ENCODE results near the gene NBEA. TPM values are rescaled to one million over a fixed set of nuclear protein-coding genes. Genes with fewer than 3 reads are reported as not detected.
"Not testable (repeated sequence)": the region's sequence is repeated elsewhere in the genome, so short reads cannot be mapped to it uniquely, and the experiment has no call there.

The NBEA gene
- polyA plus RNA-seq, 2 of the 4 experiments (the other 2 are of a cell fraction) = 3.5 to 11.8 TPM

DNA sequence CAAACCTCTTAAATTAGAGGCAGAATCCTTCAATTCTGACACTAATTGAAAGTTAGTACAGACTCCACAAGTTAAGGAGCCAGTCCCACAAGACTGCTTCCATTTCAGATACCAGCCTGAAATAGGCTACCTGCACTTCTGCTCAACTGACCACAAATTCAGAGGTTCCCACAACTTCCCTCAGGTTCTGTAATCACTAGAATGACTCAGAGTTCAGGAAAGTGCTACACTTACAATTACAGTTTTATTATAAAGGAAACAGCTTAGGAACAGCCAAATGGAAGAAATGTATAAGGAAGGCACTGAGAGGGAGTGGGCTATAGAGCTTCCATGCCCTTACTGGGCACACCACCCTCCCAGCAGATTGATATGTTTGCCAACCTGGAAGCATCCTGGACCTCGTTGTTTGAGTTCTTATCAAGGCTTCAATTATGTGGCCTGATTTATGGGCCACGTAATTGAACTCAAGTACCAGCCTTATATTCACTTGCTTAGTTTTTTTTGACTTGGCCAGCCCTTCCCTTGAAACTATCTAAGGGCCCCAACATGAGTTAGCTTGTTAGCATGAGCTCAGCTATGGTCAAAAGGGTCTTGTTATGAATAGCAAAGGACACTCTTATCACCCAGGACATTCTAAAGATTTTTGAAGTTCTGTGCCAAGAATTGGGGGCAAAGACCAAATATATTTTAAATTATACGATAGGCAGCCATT, 25.9 kb downstream of the NBEA start:
- ATAC-seq (no peak), DNase-seq (ENCODE audit: low read depth in 1 of 2, low spot score in 1 of 2) (no peak), FAIRE-seq (no peak)
- 86% methylated on average over 3 of the region's 3 CpGs for WGBS (ENCODE audit: missing lambda C conversion rate)
- Histone ChIP-seq H3K4me3 (no peak overlapping the region), H3K9me3 (peaks cover 17% of the 10 kb centered on the region; the same call in 2 of the 3 replicates), H3K27ac (no peak overlapping the region), H3K4me1 (0 out of 3 replicates have a peak, but pooled peaks cover 6% of the 10 kb centered on the region), H3K4me2 (no peak overlapping the region)
- TF ChIP-seq, protein P1, sequence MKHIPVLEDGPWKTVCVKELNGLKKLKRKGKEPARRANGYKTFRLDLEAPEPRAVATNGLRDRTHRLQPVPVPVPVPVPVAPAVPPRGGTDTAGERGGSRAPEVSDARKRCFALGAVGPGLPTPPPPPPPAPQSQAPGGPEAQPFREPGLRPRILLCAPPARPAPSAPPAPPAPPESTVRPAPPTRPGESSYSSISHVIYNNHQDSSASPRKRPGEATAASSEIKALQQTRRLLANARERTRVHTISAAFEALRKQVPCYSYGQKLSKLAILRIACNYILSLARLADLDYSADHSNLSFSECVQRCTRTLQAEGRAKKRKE (CRISPR knock-in tag; IDR thresholded peaks at IDR 0.05; ENCODE audit: low read depth) = no peak
- TF ChIP-seq CHD4 (IDR thresholded peaks at IDR 0.05; ENCODE audit: borderline replicate concordance) (no peak), ZNF302 (CRISPR knock-in tag; IDR thresholded peaks at IDR 0.05) (no peak), HEYL (CRISPR knock-in tag; IDR thresholded peaks at IDR 0.05) (no peak), NPAS2 (CRISPR knock-in tag; IDR thresholded peaks at IDR 0.05; ENCODE audit: borderline replicate concordance) (no peak), EHF (CRISPR knock-in tag; IDR thresholded peaks at IDR 0.05) (no peak), JUN (IDR thresholded peaks at IDR 0.05) (no peak), MYC (IDR thresholded peaks at IDR 0.05; ENCODE audit: borderline replicate concordance, low read length) (no peak), ZSCAN20 (CRISPR knock-in tag; IDR thresholded peaks at IDR 0.05) (no peak), PHF8 (IDR thresholded peaks at IDR 0.05; ENCODE audit: borderline replicate concordance, low read depth) (no peak), MAFK (IDR thresholded peaks at IDR 0.05; ENCODE audit: partially characterized antibody) (no peak), EHMT2 (IDR thresholded peaks at IDR 0.05; ENCODE audit: low read depth) (no peak), MAZ (IDR thresholded peaks at IDR 0.05; ENCODE audit: borderline replicate concordance, low read depth, low read length) (no peak), CBX2 (IDR thresholded peaks at IDR 0.05; ENCODE audit: borderline replicate concordance, low read depth) (no peak), NFE2L2 (conservative IDR thresholded peaks at IDR 0.05; ENCODE audit: low read length) (no peak), FOSB (CRISPR knock-in tag; IDR thresholded peaks at IDR 0.05) (no peak), FOXS1 (CRISPR knock-in tag; IDR thresholded peaks at IDR 0.05) (no peak), GATA3 (IDR thresholded peaks at IDR 0.05; ENCODE audit: borderline replicate concordance) (no peak)
- TF ChIP-seq, protein P2, sequence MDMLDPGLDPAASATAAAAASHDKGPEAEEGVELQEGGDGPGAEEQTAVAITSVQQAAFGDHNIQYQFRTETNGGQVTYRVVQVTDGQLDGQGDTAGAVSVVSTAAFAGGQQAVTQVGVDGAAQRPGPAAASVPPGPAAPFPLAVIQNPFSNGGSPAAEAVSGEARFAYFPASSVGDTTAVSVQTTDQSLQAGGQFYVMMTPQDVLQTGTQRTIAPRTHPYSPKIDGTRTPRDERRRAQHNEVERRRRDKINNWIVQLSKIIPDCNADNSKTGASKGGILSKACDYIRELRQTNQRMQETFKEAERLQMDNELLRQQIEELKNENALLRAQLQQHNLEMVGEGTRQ (IDR thresholded peaks at IDR 0.05) = no peak
- TF ChIP-seq, protein P3, sequence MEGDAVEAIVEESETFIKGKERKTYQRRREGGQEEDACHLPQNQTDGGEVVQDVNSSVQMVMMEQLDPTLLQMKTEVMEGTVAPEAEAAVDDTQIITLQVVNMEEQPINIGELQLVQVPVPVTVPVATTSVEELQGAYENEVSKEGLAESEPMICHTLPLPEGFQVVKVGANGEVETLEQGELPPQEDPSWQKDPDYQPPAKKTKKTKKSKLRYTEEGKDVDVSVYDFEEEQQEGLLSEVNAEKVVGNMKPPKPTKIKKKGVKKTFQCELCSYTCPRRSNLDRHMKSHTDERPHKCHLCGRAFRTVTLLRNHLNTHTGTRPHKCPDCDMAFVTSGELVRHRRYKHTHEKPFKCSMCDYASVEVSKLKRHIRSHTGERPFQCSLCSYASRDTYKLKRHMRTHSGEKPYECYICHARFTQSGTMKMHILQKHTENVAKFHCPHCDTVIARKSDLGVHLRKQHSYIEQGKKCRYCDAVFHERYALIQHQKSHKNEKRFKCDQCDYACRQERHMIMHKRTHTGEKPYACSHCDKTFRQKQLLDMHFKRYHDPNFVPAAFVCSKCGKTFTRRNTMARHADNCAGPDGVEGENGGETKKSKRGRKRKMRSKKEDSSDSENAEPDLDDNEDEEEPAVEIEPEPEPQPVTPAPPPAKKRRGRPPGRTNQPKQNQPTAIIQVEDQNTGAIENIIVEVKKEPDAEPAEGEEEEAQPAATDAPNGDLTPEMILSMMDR (IDR thresholded peaks at IDR 0.05) = no peak
- ChIA-PET CTCF (no interaction called here), POLR2A (no interaction called here)

DNA sequence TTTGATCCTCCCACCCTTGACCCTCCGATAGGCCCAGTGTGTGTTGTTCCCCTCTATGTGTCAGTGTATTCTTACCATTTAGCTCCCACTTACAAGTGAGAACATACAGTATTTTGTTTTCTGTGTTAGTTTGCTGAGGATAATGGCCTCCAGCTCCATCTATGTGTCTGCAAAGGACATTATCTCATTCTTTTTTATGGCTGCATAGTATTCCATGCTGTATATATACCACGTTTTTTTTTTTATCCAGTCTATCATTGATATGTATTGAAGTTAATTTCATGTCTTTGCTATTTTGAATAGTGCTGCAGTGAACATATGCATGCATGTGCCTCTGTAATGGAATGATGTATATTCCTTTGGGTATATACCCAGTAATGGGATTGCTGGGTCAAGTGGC, 27.5 kb downstream of the NBEA start:
- H3K4me1 ChIP-seq; H3K4me2 ChIP-seq; POLR2A ChIA-PET; H3K4me3 ChIP-seq; FAIRE-seq; H3K27ac ChIP-seq; ATAC-seq; DNase-seq (ENCODE audit: low read depth in 1 of 2, low spot score in 1 of 2); CTCF ChIA-PET: not testable (repeated sequence)
- 71% methylated on average over 2 of the region's 2 CpGs for WGBS (ENCODE audit: missing lambda C conversion rate)
- H3K9me3 ChIP-seq = peaks cover 17% of the 10 kb centered on the region; the same call in 2 of the 3 replicates

DNA sequence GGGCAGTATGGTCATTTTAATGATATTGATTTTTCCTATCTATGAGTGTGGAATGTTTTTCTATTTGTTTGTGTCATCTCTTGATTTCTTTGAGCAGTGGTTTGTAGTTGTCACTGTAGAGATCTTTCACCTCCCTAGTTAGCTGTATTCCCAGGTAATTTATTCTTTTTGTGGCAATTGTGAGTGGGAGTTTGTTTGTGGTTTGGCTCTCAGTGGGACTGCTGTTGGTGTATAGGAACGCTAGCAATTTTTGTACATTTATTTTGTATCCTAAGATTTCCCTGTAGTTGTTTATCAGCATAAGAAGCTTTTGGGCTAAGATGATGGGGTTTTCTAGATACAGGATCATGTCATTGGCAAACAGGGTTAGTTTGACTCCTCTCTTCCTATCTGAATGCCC, 28.9 kb downstream of the NBEA start:
- POLR2A ChIA-PET = no interaction called here
- FAIRE-seq (no peak), ATAC-seq (no peak), DNase-seq (ENCODE audit: low read depth in 1 of 2, low spot score in 1 of 2) (no peak)
- Histone ChIP-seq H3K9me3 (peaks cover 17% of the 10 kb centered on the region; the same call in 2 of the 3 replicates), H3K4me2 (no peak overlapping the region), H3K4me3 (no peak overlapping the region), H3K27ac (no peak overlapping the region), H3K4me1 (0 out of 3 replicates have a peak, but pooled peaks cover 6% of the 10 kb centered on the region)
- WGBS (ENCODE audit: missing lambda C conversion rate) = 91% methylated on average over 1 of the region's 1 CpG
- CTCF ChIA-PET = no interaction called here
- no peak for TF ChIP-seq MYC (IDR thresholded peaks at IDR 0.05; ENCODE audit: borderline replicate concordance, low read length)
- TF ChIP-seq CEBPB (IDR thresholded peaks at IDR 0.05) = no peak
- no peak for TF ChIP-seq JUNB (IDR thresholded peaks at IDR 0.05)
- TF ChIP-seq, protein P4, sequence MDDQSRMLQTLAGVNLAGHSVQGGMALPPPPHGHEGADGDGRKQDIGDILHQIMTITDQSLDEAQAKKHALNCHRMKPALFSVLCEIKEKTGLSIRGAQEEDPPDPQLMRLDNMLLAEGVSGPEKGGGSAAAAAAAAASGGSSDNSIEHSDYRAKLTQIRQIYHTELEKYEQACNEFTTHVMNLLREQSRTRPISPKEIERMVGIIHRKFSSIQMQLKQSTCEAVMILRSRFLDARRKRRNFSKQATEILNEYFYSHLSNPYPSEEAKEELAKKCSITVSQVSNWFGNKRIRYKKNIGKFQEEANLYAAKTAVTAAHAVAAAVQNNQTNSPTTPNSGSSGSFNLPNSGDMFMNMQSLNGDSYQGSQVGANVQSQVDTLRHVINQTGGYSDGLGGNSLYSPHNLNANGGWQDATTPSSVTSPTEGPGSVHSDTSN (IDR thresholded peaks at IDR 0.05) = no peak
- TF ChIP-seq, protein P5, sequence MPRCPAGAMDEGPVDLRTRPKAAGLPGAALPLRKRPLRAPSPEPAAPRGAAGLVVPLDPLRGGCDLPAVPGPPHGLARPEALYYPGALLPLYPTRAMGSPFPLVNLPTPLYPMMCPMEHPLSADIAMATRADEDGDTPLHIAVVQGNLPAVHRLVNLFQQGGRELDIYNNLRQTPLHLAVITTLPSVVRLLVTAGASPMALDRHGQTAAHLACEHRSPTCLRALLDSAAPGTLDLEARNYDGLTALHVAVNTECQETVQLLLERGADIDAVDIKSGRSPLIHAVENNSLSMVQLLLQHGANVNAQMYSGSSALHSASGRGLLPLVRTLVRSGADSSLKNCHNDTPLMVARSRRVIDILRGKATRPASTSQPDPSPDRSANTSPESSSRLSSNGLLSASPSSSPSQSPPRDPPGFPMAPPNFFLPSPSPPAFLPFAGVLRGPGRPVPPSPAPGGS (IDR thresholded peaks at IDR 0.05) = no peak
- no peak for TF ChIP-seq FOSB (CRISPR knock-in tag; IDR thresholded peaks at IDR 0.05)
- TF ChIP-seq ZNF302 (CRISPR knock-in tag; IDR thresholded peaks at IDR 0.05) = no peak
- TF ChIP-seq NPAS2 (CRISPR knock-in tag; IDR thresholded peaks at IDR 0.05; ENCODE audit: borderline replicate concordance) = no peak
- no peak for TF ChIP-seq SREBF2 (IDR thresholded peaks at IDR 0.05)
- TF ChIP-seq CBX2 (IDR thresholded peaks at IDR 0.05; ENCODE audit: borderline replicate concordance, low read depth) = no peak
- TF ChIP-seq, protein P3 (IDR thresholded peaks at IDR 0.05) = no peak

All from A549 (cell line).